B cell (primary cell): ENCODE measurements around the gene FRMPD1. TPM values are rescaled to one million over a fixed set of nuclear protein-coding genes. Genes with fewer than 3 reads are reported as not detected.

Source experiments
- ATAC-seq: fragments of 200-7000 bp; cut with Tn5 transposase; one replicate; pipeline ENCODE4 v1.10.0; 2021; ENCODE audit warnings: low read depth, mild to moderate bottlenecking, moderate number of reproducible peaks, moderate library complexity
- CTCF ChIA-PET: fragments of 350-600 bp; sonication (Branson Sonifier 250); formaldehyde crosslinking; loops from one replicate; lab custom pipeline; 2021; ENCODE audit warnings: antibody characterized with exemption, inconsistent platforms; lab: Charles Lee
- POLR2A ChIA-PET: fragments of 350-600 bp; sonication (Branson Sonifier 250); formaldehyde crosslinking; loops from one replicate; lab custom pipeline; 2021; ENCODE audit warnings: antibody characterized with exemption; lab: Charles Lee
- DNase-seq: peaks from one replicate; pipeline ENCODE4 v3.0.0; 2013
- H2AFZ ChIP-seq: 2 replicates; pipeline ENCODE4 v1.6.1; 2012; ENCODE audit warnings: mild to moderate bottlenecking, low read depth, low read length; ENCODE audit not compliant: insufficient read depth, poor library complexity, severe bottlenecking
- H3K27ac ChIP-seq, 2 donors: 1 replicate in 1 of 2; 2 replicates in 1 of 2; pipeline ENCODE4 v1.5.1; 2012 to 2013; ENCODE audit warnings: low read length in 2 of 2, mild to moderate bottlenecking in 2 of 2, moderate library complexity in 1 of 2
- H3K27me3 ChIP-seq, 4 experiments: fragments of 200-600 bp in 1 of 4; sonication (generic) in 1 of 4; replicated peaks in 1 of 4; 1 replicate in 2 of 4; 2 replicates in 2 of 4; pipeline versions ENCODE4 v1.6.1 to v1.7.0; 2013 to 2016; ENCODE audit warnings: low read length in 3 of 4, mild to moderate bottlenecking in 2 of 4, mixed read lengths in 1 of 4, moderate library complexity in 1 of 4; ENCODE audit not compliant: insufficient read depth in 4 of 4, control insufficient read depth in 3 of 4; ENCODE audit errors: control extremely low read depth in 1 of 4
- H3K36me3 ChIP-seq, 2 experiments: replicated peaks in 1 of 2; 1 replicate in 1 of 2; 2 replicates in 1 of 2; pipeline versions ENCODE4 v1.6.1 to v1.7.1; 2013; ENCODE audit warnings: low read length in 1 of 2; ENCODE audit not compliant: insufficient read depth in 2 of 2, control insufficient read depth in 1 of 2; ENCODE audit errors: control extremely low read depth in 1 of 2, extremely low read depth in 1 of 2
- H3K4me1 ChIP-seq, 2 donors: fragments of 200-600 bp in 1 of 2; sonication (generic) in 1 of 2; 1 replicate in 1 of 2; 2 replicates in 1 of 2; pipeline versions ENCODE4 v1.5.1 to v1.6.1; 2013 to 2017; ENCODE audit warnings: low read length in 2 of 2; ENCODE audit not compliant: control insufficient read depth in 2 of 2, insufficient read depth in 2 of 2
- H3K4me2 ChIP-seq: replicated peaks from 2 replicates; pipeline ENCODE3; 2012; ENCODE audit warnings: mild to moderate bottlenecking, low read depth, low read length; ENCODE audit not compliant: poor library complexity, severe bottlenecking
- H3K4me3 ChIP-seq, 5 experiments: fragments of 200-600 bp in 1 of 5; sonication (generic) in 1 of 5; 1 replicate in 3 of 5; 2 replicates in 2 of 5; pipeline versions ENCODE4 v1.5.1 to v1.7.0; 2011 to 2016; ENCODE audit warnings: low read length in 4 of 5, mild to moderate bottlenecking in 4 of 5, low read depth in 2 of 5, control low read depth in 1 of 5, moderate library complexity in 1 of 5; ENCODE audit not compliant: insufficient read depth in 1 of 5; ENCODE audit errors: control extremely low read depth in 1 of 5, extremely low read depth in 1 of 5
- H3K79me2 ChIP-seq: fragments of 200-600 bp; sonication (generic); one replicate; pipeline ENCODE4 v1.6.0; 2016; ENCODE audit warnings: low read length; ENCODE audit not compliant: control insufficient read depth, insufficient read depth
- H3K9ac ChIP-seq: fragments of 200-600 bp; sonication (generic); 2 replicates; pipeline ENCODE4 v1.6.1; 2017; ENCODE audit warnings: mild to moderate bottlenecking, low read length, moderate library complexity
- H3K9me3 ChIP-seq, 3 donors: one replicate each; pipeline versions ENCODE4 v1.6.1 to v1.7.1; 2013; ENCODE audit warnings: low read length in 2 of 3; ENCODE audit not compliant: control insufficient read depth in 2 of 3, insufficient read depth in 1 of 3; ENCODE audit errors: control extremely low read depth in 1 of 3
- H4K20me1 ChIP-seq: 2 replicates; pipeline ENCODE4 v1.6.0; 2012; ENCODE audit warnings: mild to moderate bottlenecking, low read length; ENCODE audit not compliant: insufficient read depth, control insufficient read depth, poor library complexity, severe bottlenecking
- H3K27ac Mint-ChIP-seq: one replicate; pipeline ENCODE4 v1.8.0; 2021; ENCODE audit warnings: mixed read lengths
- H3K27me3 Mint-ChIP-seq: one replicate; pipeline ENCODE4 v1.8.0; 2021; ENCODE audit warnings: mixed read lengths
- H3K4me1 Mint-ChIP-seq: one replicate; pipeline ENCODE4 v1.8.0; 2021; ENCODE audit warnings: mixed read lengths
- H3K4me3 Mint-ChIP-seq: one replicate; pipeline ENCODE4 v1.8.0; 2021; ENCODE audit warnings: mixed read lengths
- H3K9me3 Mint-ChIP-seq: one replicate; pipeline ENCODE4 v1.8.0; 2022; ENCODE audit warnings: mixed read lengths; ENCODE audit not compliant: insufficient read depth
- CTCF ChIP-seq: fragments of 200-600 bp; IDR thresholded peaks from one replicate; pipeline ENCODE4 v1.8.0; 2022; ENCODE audit warnings: antibody characterized with exemption, mild to moderate bottlenecking
- EZH2 ChIP-seq: IDR thresholded peaks from 2 replicates; pipeline ENCODE4 v1.6.1; 2012; ENCODE audit warnings: borderline replicate concordance, low read depth, mild to moderate bottlenecking, moderate library complexity, low read length; ENCODE audit not compliant: insufficient read depth, poor library complexity, severe bottlenecking
- WGBS: methylation state at CpG from one replicate; pipeline ENCODE4 v1.1.5; 2013; ENCODE audit warnings: missing lambda C conversion rate; ENCODE audit not compliant: insufficient coverage; 5-methylcytosine and 5-hydroxymethylcytosine counted together
- intact Hi-C: fragments of 100-400 bp; cut with micrococcal nuclease; formaldehyde crosslinking; loops from one replicate; pipeline ENCODE4 v1.10.0; 2022
- polyA plus RNA-seq: library from polyadenylated mRNA; depleted of rRNA; stranded (reverse); fragments of >200 nt; gene quantifications from 2 replicates; pipeline ENCODE4 v1.2.3, GENCODE V29; 2012
- total RNA-seq, 2 donors: library from RNA; stranded (reverse); fragments of 120-200 nt in 1 of 2; gene quantifications; 1 replicate in 1 of 2; 2 replicates in 1 of 2; pipeline versions ENCODE4 v1.2.3 to v1.2.4, GENCODE V29; 2013 to 2022

FRMPD1 gene
- total and polyA plus RNA-seq, 2 donors (not counting 1 experiment from before 2014, with no cell fraction given) = 0.05 TPM; not detected in 1

GRCh38 chr9:37652261-37652660 lies 1.5 kb downstream of the FRMPD1 start:
- Histone ChIP-seq H3K9ac (no peak overlapping the region), H3K27ac (no peak overlapping the region), H4K20me1 (no peaks in the 10 kb centered on the region), H3K79me2 (no peaks in the 10 kb centered on the region), H3K4me3 (no peak overlapping the region), H3K27me3 (peaks cover 0 to 49% (median 27%) of the 10 kb centered on the region in 4 experiments), H3K4me2 (no peak overlapping the region), H3K36me3 (no peaks in the 10 kb centered on the region), H2AFZ (no peak overlapping the region), H3K9me3 (no peaks in the 10 kb centered on the region), H3K4me1 (peaks cover 13% of the 10 kb centered on the region in 2 donors)
- intact Hi-C loops = loop anchor here (10.0 kb wide), 1 partner anchor 93 kb away; no protein-coding TSS in a partner anchor
- DNase-seq = no peak
- ChIA-PET POLR2A (no interaction called here), CTCF (no interaction called here)
- TF ChIP-seq CTCF = no peak
- no peak for TF ChIP-seq EZH2
- Mint-ChIP-seq H3K9me3 (no peaks in the 10 kb centered on the region), H3K4me1 (peaks cover 18% of the 10 kb centered on the region), H3K27me3 (peaks cover 69% of the 10 kb centered on the region), H3K4me3 (peak overlapping the region; percentile 84), H3K27ac (no peak overlapping the region)
- WGBS = 90% methylated on average over 2 of the region's 7 CpGs
- no peak for ATAC-seq

GRCh38 chr9:37653385-37653784 lies 2.6 kb downstream of the FRMPD1 start:
- peaks cover 68% of the 10 kb centered on the region for H3K27me3 Mint-ChIP-seq
- no peak overlapping the region for H3K9ac ChIP-seq
- intact Hi-C loops = loop anchor here (10.0 kb wide), 1 partner anchor 91 kb away; no protein-coding TSS in a partner anchor

More at GRCh38 chr9:37653385-37653784, 2.6 kb downstream of the FRMPD1 start:
- Mint-ChIP-seq H3K4me1 (peaks cover 18% of the 10 kb centered on the region), H3K4me3 (no peak overlapping the region), H3K27ac (no peak overlapping the region), H3K9me3 (no peaks in the 10 kb centered on the region)
- peaks cover 0 to 47% (median 26%) of the 10 kb centered on the region in 4 experiments for H3K27me3 ChIP-seq
- H3K27ac ChIP-seq = no peak overlapping the region
- CTCF ChIA-PET = no interaction called here
- H3K9me3 ChIP-seq = no peaks in the 10 kb centered on the region
- no peaks in the 10 kb centered on the region for H3K36me3 ChIP-seq
- TF ChIP-seq EZH2 = no peak
- no peak for TF ChIP-seq CTCF
- no peak overlapping the region for H2AFZ ChIP-seq
- ATAC-seq (no peak), DNase-seq (no peak)
- H4K20me1 ChIP-seq = no peaks in the 10 kb centered on the region
- H3K4me3 ChIP-seq = no peak overlapping the region
- H3K79me2 ChIP-seq = no peaks in the 10 kb centered on the region
- no CpG with 5 or more reads among the region's 2 CpGs for WGBS
- POLR2A ChIA-PET = interaction anchor here (0.6 kb wide), 1 partner anchor 349 kb away, joined by 4 read pairs; no protein-coding TSS in a partner anchor
- peaks cover 13% of the 10 kb centered on the region in 2 donors for H3K4me1 ChIP-seq
- H3K4me2 ChIP-seq = no peak overlapping the region
